Left renal pelvis (tissue), 4 donors: ENCODE measurements around the gene BUB1B. TPM values are rescaled to one million over a fixed set of nuclear protein-coding genes. Genes with fewer than 3 reads are reported as not detected.

Experiments
- DNase-seq, 4 donors: peaks; one replicate each; pipeline ENCODE4 v3.0.0-alpha.2; 2013; ENCODE audit warnings: low read depth in 4 of 4, low spot score in 3 of 4
- polyA plus RNA-seq, 4 donors: library from polyadenylated mRNA; unstranded; fragments of 120-200 nt; gene quantifications; one replicate each; pipeline ENCODE4 v1.2.1, GENCODE V29; 2013; ENCODE audit not compliant: insufficient read length in 4 of 4

Gene BUB1B
- polyA plus RNA-seq, 4 donors, result 27.0 to 33.2 (median 31.6) TPM

GRCh38 chr15:40238532-40239403 is 77.9 kb downstream of the BUB1B start, which contains the start of gene PAK6:
TSS of gene PAK6 (plus strand) at chr15:40239063. CDS start at chr15:40264786, 25,723 bp downstream.
- peak in 1 of 4 donors; percentile 39 for DNase-seq

- DNase-seq, result no peak
Measured at GRCh38 chr15:40239404-40239692, 78.5 kb downstream of the BUB1B start.

DNA sequence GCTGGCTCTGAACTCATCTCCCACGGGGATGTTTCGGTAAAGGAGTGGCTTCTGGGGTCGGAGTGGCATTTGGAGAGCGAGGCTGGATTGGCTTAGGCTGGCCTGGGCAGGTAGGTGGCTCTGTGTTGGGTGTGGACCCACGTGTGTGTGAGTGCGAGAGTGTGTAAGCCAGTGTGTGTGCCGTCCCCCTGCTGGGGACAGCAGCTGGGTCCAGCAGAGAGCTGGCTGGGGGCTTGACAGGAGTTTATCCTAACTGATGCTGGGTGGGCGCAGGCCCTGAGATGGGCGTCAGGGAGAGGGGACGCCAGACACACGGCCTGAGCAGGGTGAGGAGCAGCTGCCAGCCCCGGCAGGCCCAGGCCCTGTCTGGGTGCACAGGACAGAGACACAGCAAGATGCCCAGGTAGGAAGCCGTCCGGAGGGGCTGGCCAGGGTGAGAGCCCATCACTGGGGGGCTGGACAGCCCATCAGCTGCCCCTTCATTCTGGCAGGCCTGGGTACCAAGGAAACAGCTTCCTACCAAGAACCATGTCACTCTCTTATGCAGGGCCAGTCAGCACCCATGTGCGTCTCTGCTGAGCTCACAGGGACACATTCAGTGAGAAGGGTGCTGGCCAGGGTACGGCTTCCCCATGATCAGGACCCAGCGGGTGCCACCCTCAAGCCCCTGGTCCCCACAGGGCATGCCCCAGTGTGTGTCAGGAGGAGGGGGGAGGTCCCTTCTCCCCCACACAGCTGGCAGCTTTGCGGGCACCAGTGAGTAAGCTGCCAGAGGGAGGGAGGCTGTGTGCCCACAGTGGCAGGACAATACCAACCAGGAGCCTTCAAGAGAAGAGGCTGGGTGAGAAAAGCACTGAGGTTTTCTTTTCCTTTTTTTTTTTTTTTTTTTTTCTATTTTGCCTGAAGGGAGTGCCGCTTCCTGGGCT is 79.1 kb downstream of the BUB1B start:
- DNase-seq, result no peak

- no peak for DNase-seq
Measured at GRCh38 chr15:40240619-40241221, 79.9 kb downstream of the BUB1B start.

- no peak for DNase-seq
Measured at GRCh38 chr15:40241269-40242212, 80.7 kb downstream of the BUB1B start.

GRCh38 chr15:40242213-40242599 is 81.3 kb downstream of the BUB1B start:
- DNase-seq, result no peak

DNA sequence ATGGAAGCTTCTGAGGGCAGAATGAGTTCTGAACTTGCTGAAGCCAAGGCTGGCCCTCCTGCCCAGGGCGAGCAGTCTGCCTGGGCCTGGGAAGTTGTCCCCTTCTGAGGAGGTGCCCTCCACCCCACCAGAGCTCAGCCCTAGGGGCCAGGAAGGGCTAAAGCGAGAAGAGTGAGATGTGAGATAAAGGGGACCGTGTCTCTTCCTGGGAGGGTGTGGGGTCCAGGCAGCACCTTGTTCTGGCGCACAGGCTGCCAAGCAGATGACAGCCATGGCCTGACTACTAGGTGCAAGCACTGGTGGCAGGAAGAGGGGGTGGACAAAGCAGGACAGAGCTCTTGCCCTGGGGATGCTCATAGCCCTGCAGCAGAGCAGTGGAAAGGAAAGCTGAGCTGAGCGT is 81.7 kb downstream of the BUB1B start:
- no peak for DNase-seq

DNA sequence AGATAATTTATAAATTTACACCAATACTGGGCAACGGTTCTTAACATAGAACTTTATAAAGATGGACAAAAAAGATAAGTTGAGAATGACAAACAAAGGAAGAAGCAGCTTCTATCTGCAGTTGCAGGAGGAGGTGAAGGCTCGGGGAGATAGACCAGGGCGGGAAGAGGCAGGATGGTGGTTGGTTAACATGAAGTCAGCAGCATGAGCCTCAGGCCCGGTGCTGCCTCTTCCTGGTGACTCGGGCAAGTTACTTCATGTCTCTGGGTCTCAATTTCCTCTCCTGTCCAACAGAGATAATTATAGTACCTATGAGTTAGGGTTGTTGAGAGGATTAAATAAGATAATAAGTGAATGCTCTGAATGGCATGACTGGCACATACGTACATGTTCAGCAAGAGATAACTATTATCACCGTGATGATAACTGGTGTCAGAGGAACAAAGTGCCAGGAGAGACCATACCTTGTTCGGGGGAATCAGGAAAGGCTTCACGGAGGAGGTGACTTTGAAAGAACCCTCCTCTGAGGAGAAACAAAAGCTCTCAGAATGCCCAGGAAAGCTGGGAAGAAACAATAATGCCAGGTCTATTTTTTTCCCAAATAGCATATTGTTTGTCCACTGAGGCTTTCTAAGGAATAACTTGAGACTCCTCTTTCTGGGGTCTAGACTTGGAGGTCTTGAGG is 82.4 kb downstream of the BUB1B start:
- DNase-seq, result no peak

DNA sequence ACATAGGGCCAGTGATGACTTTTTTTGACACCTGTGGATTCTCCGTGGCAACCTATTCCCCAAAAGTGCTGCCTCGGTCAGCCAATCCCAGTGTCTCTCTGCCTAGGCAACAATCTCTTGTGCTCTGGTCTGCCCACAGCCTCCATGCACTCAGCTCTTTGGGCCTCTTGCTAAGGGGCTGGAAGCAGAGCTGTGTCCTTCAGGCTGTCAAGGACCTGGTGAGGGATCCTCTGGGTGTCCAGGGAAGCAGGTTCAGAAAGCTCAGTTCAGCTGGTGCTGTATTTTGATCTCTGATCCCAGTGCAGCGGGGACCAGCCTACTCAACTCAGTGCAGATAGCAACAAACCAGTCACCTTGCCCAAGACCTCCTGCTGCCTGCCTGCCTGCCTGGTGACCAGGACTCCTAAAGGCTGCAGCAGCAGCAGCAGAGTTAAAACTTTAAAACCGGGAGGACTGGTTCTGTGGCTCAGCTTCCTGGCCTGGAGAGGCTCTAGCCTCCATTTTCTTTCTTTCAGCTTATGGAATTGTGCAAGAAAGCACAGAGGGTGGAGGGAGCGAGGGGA is 84.2 kb downstream of the BUB1B start:
- DNase-seq, result peak in 2 of 4 donors; percentile 37 to 50

- no peak for DNase-seq
Measured at GRCh38 chr15:40245666-40246450, 85.0 kb downstream of the BUB1B start.

DNA sequence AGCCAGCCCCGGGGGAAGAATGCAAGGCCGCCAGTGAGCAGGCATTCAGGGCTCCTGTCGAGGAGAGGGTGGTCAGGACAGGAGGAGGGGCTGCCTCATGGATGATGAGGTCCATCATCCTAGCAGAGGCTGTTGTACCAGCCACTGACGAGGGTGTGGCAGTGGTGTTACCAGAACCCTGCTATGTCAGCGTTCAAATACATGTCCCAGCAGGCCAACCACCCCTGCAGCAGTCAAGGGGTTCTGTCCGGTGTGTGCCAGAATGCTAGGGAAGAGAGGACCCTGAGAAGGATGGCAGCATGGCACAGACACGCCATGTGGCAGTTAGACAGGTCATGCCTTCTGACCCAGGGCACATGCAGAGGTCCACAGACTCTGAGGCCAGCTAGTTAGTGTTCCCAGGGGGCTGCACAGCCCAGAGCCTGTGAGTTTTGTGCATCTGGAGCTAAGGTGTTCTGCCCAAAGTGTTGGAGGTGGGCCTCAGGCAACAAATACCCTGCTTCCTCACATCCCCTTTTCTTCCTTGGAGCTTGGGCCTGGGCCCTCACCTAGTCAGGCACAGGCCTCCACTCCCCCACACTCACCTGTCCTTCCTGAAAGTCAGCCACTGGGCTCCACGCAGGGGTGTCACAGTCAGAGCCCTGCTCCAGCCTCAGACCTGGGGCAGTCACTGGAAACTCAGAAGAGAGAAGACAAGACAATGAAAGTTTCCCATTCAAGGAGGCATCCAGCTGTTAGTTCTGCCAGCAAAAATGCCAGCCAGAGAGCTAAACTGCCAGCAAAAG is 85.8 kb downstream of the BUB1B start:
- no peak for DNase-seq

DNA sequence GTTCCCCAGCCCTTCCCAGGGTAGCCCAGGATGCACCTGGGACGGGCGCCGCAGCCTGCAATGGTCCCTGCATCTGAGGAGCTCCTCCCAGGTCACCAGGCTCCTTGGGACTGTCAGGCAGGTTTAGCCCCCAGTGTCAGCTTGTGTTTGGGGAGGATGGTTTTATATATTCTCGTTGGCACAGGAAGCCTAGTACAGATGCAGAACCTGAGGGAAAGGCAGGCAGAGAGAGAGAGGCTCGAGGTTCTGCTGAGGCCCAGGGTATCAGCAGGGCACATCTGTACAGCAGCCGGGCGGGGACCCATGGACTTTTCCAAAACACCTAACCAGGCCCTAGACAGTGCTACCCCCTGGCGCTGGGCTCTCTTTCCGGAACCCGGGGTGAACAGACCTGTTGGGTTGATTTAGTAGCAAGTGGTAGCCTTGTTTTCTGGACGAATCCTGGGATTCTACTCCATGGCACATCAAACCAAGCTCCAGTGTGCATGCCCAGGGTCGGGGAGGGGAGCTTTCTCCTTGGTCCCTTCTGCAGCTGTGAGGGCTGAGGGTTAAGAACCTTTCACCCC is 86.6 kb downstream of the BUB1B start:
- DNase-seq, result no peak

GRCh38 chr15:40248006-40248783 is 87.3 kb downstream of the BUB1B start:
- no peak for DNase-seq

GRCh38 chr15:40249477-40250303 is 88.8 kb downstream of the BUB1B start:
- no peak for DNase-seq

DNA sequence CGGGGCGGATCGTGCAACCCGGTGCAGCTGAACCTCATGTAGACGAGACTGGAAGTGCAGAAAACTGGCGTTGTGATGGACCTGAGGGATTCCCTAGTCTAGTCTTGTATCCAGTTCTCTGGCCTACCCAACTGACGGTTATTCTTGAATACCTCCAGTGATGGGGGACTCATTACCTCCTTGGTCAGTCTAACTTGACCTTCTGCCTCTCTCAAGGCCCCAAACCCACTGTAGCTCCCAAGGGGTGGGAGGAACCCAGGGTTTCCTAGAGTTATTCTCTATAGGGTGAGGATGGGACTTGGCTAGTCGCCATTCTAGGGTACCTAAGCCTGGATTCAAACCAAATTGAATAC is 89.4 kb downstream of the BUB1B start:
- DNase-seq, result no peak
